Measurements from ENCODE around the gene VPS35.
A peak's percentile ranks its signal among the peaks of the same experiment; 100 is the strongest.

Gene VPS35

DNA sequence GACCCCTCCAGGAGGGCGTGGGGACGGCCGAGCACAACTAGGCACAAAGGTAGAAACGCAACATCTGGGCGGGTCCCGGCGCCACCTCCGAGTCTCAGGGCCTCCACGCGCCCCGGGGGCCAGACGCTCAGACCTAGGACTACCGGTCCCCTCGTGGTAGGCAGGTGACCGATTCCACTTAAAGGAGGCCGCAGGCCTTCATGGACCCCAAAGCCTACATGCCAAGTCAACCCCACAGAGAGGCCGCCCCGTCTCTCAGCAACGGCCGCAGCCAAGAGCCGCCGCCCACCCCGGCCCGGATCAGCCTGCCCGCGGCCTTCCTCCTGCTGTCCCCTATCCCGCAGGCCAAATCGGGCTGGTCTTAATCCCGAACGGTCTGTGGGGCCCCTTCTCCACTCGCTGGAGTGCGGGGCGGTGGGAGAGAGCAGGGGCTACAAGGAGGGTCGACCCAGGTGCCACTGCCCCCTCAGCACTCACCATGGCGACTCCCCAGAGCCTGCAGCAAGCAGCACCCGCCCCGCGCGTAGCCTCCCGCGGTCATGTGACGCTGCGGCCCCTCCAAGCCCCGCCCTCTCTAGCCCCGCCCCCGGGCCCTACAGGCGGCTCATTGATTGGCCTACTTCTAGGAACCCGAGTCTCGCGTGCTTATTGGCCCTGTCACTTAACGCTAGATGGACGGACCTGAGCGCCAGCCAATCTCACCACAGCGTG, at the start of gene VPS35:
VPS35 (minus strand) TSS at position 525 of the 711 bp plus-strand sequence; CDS start at position 480, 45 bp downstream.
- peak; percentile 99 for DNase-seq

DNA sequence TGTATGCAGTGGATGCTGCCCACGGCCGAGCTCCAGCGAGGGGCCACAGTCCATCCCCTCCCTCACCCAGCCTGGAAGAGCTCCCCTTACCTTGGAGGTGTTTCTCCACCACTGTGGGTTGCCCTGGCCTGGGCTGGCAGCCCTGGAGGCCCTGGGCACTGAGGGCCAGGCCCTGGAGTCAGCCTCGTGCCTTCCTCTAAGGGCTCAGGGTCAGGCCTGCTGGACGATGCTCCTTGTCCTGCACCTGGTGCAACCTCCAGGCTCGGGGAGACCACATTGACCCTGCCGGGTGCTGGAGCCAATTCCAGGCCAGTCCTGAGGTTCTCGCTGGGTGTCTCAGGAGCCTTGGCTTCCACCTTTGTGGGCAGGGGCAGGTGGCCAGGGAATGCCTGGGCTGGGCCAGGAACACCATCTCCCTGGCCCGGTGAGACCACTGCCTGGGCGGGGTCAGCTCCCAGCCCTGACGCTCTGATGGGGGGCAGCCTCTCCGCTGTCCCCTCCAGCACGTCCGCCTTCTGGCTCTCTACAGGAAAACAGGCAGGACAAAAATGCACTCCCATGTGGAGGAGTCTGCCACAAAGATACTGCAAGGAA, 48.7 kb upstream of the VPS35 start:
- no peak for DNase-seq

DNA sequence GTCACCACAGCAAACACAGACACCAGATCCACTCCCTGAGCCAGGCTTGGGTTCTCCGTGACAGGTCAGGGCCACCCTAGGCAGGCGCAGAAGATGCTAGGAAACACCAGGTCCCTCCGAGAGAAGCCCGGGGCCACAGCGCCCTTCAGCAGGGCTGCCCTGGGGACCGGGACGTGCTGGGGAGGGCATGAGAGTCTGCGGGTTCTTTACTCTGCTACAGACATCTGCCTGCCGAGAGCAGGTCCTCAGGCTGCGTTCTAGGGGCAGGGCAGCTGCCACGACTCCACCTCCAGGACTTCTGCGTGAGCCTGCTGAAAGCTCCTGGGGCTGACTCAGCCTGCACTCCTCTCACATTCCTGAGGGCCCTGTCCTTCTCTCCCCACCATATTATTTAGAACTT, 47.7 kb upstream of the VPS35 start:
- DNase-seq, result no peak

DNA sequence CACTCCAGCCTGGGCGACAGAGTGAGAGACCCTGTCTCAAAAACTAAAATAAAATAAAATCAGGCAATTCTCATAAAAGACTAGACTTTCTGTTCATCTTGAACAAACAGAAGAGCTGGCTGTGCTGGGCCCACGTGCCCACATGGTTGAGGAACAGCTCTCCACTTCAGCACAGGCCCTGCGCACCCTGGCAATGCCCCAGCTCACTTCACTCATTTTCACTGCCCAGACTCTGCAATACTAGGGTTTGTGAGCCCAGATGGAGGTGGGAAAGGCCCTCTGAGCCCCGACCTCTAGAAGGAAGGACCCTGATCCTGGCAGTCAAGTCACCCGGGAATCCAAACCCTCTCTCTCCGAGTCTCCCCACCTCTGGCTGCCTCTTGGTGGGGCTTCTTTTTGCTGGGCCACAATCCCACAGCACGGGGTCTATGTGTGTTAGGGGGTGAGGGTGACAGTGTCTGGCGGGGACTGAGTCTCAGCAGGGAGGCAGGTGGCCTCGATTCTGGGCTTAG, 44.4 kb upstream of the VPS35 start:
- DNase-seq, result no peak

DNA sequence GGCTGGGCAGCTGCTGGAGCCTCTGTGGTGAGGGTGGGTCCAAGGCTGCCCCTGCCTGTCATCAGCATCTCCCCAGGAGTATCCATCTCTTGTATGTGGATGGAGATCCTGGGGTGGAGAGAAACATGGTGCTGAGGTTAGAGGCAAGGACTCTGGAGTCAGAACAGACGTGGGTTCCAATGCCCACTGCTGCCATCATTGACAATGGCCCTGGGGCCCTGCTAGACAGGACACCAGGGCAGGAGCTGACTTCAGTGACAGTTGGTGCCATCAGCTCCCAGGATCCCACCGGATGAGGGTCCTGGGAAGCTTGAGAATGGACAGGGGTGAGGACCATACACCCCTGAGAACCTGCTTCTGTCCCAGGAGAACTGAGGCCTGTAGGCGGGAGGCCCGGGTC, 43.6 kb upstream of the VPS35 start:
- no peak for DNase-seq

DNA sequence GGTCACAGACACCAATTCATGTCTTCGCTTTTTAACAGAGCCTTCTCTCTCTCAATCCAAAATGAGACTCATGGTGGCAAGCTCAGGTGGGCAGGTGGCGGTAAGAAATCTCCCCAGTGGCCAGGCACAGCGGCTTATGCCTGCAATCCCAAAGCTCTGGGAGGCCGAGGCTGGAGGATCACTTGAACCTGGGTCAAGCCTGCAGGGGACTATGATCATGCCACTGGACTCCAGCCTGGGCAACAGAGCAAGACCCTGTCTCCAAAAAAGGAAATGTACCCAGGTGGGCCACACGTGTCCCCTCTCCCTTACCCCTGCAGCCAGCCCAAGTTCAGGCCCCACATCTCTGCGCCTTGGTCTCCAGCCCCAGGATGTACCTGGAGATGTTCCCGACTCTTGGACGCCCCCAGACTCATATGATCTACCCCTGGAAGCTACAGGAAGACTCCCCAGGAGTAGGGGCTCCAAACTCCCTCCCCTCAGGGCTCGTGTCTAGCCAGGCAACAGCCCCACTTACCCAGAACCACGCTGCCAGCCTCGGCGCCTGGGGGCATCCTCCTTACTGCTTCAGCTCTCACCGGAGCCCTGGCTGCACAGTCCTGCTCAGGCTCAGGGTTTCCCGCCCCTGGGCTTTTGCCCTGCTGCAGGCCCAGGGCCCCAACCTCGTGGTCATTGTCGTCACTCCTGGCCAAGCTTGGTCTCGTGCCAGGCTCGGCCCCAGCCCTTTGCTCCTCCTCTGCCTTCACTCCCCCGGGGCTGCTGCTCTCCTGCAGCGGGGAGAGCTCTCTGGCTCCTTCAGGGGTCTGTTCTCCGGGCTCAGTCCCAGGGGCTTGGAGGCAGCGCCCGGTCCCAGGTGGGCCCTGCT, 42.9 kb upstream of the VPS35 start:
- DNase-seq, result no peak

DNA sequence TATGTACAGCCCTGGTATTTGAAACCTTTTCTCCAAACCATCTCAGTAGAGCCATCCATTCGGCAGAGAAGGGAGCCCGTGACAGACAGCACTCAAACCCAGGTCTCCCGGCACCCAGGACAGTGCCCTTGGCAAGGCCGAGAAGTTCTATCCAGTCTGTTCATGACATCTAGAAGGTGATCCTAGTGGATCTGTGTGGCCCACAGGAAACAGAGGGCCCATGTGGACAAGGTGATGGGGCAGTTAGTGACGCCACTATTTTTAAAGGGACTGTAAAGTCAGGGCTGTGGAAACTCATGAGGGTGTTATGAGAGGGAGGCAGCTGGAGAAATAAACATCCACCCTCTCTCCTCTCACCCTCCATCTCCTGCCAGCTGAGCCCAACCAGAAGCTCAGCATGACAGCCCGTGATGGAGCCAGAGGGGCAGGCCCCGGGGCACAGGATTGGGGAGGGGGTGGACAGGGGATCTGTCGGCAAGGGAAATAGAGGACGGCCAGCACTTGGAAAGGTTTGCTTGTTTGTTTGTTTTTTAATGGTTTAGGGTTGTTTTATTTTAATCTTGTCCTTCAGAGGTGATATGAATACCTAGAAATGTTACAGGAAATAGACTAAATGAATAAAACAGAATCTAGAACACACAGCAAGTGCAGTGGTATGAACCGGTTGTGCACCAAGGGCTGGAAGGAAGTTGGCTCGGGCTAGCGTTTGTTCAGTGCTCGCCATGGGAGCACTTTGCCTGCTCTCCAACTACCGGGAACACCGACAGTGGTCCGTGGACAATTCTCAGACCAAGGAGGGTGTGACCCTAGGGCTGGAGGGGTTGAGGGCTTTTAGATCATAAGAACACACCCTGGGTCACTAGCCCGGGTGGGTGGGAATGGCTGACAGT, 42.1 kb upstream of the VPS35 start:
- DNase-seq, result no peak

DNA sequence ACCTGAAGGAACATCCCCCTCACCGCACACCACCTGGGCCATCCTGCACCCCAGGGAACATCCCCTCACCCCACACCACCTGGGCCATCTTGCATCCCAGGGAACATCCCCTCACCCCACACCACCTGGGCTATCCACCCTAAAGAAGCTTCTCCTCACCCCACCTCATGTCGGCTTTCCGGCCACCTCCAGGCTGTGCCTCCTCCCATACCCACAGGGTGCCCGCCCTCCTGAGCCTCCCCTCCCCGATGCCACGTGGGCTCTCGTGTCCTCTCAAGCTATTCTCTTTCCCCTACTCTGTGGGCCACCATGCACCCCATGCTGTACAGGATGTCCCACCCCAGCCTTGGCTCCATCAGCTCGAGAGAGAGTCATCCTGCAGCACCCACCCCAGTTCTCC, 41.1 kb upstream of the VPS35 start:
- no peak for DNase-seq

DNA sequence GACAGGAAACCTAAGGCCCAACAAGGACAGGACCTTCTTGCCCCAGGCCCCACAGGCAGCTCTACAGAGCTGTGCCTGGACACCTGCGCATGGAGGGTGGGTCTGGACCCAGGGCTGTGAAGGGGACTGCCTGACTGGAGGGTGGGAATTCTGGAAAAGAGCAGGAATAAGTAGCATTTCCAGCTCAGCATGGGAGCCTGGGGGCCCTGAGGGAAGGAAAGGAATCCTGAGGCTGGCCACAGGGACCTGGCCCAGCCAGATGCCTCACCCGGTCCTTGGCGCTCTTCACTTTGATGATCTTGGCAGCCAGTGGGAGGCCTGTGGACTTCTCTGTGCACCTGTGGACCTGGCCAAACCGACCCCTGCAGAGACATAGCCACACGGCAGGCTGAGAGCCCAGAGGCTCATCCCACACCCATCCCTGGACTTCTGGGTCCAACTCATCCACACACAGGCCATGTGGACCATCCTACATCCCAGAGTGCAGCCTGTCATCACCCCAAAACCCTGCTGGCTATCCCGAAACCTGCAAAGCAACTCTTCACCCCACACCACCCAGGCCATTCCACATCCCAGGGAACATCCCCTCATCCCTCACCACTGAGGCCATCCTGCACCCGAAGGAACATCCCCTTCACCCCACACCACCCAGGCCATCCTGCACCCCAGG, 40.5 kb upstream of the VPS35 start:
- DNase-seq, result no peak

DNA sequence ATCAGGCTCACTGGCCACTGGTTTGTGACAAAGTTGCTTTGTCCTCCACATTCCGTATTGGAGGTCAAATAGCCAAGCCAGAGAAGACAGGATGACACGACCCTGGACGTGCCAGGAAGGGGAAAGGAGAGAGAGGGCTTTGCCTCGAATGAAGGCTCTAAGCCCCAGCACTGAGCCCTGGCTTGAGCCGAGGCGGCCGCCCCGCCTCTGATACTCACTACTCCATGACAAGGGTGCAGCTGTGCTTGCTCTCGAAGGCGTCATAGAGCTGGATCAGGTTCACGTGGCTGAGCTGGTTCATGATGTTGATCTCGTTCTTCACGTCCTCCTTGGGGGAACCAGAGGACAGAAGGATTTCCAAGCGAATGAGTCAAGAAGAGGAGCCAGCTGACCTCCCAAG, 39.8 kb upstream of the VPS35 start:
- DNase-seq, result no peak

DNA sequence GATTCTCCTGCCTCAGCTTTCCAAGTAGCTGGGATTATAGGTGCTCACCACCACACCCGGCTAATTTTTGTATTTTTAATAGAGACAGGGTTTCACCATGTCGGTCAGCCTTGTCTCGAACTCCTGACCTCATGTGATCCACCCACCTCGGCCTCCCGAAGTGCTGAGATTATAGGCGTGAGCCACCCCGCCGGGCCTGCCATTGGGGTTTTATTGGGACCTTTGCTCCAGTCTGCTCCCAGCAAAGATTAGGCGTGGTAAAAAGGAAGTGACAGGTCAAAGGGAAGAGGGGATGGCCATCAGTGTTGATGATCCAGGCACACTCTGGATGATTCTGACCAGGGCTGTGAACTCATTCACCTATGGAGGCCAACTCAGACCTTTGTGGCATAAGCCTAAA, 38.7 kb upstream of the VPS35 start:
- no peak for DNase-seq

DNA sequence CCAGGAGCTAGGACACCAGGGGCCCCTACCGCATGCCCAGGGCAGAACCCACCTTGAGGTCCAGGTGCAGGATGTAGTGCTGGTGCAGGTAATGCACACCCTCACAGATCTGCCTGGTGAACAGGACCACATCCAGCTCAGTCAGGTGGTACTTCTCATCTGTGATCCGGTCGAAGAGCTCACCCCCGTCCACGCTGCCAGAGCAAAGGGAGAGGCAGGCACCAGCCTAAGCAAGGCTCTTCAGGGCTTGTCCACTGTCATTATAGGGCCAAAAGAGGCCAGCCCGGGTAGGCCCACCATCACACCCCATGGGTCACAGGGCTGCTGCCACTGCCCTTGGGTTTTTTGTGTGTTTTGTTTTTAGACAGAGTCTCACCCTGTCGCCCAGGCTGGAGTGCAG, 38.2 kb upstream of the VPS35 start:
- DNase-seq, result no peak

DNA sequence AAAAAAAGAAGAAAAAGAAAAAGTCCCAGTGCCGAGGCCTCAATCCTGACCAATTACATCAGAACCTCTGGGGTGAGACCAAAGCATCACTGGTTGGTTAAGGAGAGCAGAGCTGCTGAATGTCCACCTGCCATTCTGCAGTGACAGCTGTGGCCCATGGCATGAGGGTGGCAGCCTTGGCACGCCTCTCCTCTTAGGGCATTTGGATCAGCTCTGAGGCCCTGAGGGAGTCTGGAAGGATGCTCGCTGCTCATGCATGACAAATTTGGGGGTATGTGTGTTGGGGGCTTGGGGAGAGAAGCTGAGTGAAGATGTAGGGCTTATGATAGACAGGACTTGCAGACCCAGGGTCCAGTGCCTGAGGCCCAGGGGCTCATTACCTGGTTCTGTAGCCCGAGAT, 32.9 kb upstream of the VPS35 start:
- no peak for DNase-seq

DNA sequence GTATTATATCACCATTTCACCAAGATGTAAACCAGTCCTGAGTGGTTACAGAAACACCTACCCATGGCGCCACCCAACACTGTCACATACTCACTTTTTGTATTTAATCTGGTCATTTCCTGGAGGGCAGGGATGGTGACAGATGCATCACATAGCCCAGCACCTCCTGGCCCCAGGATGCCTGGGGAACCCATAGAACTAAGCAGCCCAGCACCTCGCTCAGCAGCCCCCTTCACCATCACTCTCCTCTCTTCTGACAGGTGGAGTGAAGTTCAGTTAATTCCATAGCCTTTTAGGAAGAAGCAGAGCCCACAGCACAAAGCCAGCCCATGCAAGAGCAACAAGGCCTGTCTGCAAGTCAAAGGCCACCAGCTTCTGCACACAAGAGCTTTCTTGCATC, 31.6 kb upstream of the VPS35 start:
- no peak for DNase-seq

DNA sequence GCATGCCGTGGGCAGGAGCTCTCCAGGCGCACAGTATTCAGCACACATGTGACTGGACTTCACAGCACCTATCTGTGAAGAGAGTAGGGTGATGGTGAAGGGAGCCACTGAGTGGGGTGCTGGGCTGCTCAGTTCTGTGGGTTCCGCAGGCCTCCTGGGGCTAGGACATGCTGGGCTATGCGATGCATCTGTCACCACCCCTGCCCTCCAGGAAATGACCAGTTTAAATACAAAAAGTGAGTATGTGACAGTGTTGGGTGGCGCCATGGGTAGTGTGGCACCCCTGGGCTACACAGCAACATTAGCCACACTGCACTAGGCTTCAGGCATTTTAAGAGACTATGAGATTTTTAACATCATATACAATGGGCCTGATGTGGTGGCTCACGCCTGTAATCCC, 30.6 kb upstream of the VPS35 start:
- no peak for DNase-seq

DNA sequence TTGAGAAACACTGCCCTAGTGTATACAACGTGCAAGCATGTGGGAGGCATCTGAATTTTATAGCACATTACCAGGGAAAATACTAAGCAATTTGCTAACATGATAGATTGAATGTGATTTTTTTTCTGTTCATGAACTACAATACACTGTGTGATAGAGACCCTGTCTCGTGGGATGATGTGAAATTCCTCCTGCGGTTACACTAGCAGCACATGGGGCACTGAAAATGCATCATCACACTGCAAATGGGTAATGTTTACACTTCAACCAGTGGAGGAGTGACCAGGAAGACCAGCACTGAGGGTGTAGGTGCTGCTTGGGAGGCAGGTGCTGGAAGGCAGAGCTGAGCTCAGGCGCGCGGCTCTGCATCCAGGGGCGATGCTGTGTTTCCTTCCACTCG, 29.2 kb upstream of the VPS35 start:
- no peak for DNase-seq

DNA sequence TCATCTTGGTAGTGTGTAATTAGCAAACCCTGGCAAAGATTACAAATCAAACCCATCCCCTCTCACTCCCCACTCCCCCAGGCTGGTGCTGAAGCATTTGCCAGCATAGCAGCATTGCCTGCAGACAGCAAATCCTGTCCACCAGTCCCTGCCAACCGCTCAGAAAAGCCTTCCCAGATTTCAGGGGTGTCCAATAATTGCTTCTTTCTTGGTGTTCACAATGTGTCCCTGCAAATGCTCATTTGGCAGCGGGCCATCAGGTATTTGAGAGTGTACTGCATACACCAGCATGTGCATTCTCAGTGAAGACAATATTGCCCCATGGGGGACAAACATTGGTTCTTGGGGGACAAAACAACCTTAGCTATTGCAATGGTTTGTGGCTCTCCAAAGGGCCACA, 28.7 kb upstream of the VPS35 start:
- no peak for DNase-seq

DNA sequence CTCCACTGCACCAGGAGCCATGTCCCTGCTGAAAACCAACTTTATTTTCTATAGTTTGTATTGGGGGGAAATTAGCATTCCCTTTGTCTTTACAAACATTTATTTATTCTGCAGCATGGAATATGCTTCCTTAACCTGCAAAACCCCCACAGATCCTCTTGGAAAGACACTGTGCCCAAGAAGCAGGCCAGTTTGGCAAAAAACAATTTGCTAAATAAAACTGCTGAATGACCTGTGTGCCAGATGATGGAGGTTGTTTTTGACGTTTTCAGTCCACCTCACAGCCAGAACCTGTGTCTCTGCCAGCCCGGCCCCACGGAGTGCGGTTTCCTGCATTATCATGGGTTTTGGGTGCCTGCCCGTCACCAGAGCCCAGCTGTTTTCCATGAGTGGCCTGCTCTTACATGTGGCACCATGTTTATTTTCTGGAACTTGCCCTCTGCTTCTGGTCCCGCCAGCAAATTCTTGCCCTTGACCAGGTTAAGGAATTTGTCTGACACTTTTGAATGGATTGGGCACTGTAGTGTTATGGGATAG, 26.9 kb upstream of the VPS35 start:
- DNase-seq, result no peak

DNA sequence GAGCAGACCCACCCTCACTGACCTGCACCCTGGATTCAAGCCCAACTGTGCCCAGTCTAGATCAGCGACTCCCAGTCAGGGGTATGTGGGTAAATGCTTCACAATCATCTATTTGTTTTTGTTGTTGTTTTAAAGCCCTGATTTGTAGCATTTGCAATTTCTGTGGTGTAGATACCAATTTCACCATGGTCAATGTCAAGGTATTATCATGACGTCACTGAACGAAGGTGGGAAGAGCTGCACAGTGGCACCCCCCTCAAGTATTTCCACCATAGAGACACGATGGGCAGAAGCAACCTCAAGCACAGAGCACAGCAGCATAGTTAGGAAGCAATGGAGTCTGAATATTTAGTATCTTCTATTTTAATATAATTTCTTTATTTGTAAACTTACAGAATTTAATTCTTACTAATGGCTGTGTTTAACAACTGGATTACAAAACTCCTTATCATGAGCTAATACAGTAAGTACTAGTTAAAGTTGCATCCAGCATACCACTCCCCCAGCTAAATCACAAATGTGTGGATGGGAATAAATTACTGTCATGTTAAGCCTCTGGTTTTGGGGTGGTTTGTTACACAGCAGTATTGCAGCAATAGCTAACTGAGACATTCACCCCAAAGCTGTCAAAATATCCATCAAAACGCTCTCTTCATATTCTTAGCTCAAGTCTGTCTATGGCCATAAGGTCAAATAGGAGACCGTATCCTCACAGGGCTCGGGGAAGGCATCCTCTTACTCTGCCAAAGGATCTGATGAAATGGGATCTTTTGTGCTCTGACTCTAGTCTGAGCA, 26.0 kb upstream of the VPS35 start:
- no peak for DNase-seq

DNA sequence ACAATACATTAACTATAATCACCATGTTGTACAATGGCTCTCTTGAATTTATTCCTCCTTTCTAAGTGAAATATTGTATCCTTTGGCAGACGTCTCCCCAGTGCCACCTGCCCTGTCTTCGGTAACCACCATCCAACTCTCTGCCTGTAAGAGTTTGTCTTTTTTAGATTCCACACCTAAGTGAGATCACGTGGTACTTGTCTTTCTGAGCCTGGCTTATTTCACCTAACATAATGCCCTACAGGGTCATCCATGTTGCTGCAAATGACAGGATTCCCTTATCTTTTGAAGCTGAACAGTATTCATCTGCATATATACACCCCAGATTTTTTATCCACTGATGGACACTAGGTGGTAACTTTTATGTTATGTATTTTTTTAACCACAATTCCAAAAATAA, 24.7 kb upstream of the VPS35 start:
- no peak for DNase-seq

DNA sequence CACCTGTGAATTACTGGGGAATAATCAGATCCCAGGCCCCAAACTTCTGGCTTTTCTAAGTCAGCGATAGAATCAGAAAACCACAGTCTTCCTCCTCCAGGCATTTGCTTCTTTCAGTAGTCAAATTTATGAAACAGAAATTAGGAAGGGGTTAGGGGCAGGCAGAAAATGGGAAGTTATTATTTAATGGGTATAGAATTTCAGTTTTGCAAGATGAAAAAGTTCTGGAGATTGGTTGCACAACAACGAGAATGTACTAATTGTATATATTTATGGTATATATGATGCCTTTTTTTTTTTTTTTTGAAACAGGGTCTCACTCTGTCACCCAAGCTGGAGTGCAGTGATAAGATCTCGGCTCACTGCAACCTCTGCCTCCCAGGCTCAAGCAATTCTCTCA, 23.9 kb upstream of the VPS35 start:
- DNase-seq, result peak; percentile 72 to 74

Data from inflammatory macrophage treated with lipopolysaccharide for 1 hour (primary cell).